Measurements from ENCODE around the gene SMAD6. TPM values are rescaled to one million over a fixed set of nuclear protein-coding genes. Genes with fewer than 3 reads are reported as not detected.

The SMAD6 gene
- polyA plus RNA-seq, 4 donors: 13.8 to 50.2 (median 26.8) TPM

DNA sequence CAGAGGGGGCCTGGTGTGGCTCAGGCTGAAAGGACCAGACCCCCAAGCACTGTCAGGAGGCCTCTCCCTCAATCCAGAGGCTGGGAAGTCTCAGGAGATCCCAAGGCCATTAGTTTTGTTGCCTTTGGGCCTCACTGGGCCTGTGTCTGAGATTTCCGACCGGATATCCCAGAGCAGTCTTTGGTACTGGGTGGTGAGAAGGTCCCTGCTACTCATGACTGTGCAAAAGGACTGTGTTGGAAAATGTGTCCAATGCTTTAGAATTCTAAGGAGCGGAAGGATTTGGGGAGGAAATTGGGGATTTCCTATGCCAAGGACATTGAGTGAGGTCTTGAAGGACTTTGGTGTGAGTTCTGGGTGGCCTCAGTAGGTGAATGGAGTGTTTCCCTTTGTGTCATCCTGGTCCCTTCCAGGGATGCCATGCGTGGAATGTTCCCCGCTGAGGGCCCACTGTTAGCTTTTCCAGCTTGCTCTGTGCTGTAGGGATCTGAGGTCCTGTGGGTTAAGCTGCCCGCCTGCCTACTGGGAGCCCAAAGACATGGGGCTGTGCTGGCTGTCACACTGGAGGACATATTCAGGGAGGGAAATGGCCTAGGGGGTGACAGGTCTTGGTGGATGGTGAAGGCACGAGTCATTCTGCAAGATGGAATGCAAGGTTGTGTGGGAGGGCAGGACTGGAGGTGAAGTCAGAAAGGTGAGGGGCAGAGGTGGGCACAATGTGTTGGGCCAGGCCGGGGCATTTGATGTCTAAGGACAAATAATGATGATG lies 16.4 kb downstream of the SMAD6 start:
- DNase-seq (ENCODE audit: low read depth in 4 of 4, low spot score in 3 of 4): no peak

GRCh38 chr15:66719471-66719870 lies 17.4 kb downstream of the SMAD6 start:
- no peak for DNase-seq (ENCODE audit: low read depth in 4 of 4, low spot score in 3 of 4)

GRCh38 chr15:66720206-66721010 lies 18.4 kb downstream of the SMAD6 start:
- DNase-seq (ENCODE audit: low read depth in 4 of 4, low spot score in 3 of 4): no peak

DNA sequence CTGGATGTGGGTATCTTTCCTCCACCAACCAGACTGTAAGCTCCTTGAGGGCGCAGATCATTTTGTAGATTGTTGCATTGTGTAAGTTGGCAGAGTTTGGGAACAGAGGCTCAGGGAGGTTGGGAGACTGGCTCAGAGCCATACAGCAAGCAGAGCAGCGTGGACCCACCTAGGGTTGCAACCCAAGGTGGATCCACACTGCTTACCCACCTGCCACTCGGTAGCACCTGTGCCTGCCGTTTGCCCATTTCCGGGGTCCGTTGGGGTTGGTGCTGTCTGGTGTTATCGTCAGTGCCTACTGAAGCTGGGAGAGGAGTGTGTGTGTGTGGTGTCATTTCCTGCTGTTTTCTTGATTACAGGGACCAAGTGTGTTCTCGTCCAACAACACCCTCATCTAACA lies 19.0 kb downstream of the SMAD6 start:
- no peak for DNase-seq (ENCODE audit: low read depth in 4 of 4, low spot score in 3 of 4)

GRCh38 chr15:66721501-66721937 lies 19.5 kb downstream of the SMAD6 start:
- no peak for DNase-seq (ENCODE audit: low read depth in 4 of 4, low spot score in 3 of 4)

DNA sequence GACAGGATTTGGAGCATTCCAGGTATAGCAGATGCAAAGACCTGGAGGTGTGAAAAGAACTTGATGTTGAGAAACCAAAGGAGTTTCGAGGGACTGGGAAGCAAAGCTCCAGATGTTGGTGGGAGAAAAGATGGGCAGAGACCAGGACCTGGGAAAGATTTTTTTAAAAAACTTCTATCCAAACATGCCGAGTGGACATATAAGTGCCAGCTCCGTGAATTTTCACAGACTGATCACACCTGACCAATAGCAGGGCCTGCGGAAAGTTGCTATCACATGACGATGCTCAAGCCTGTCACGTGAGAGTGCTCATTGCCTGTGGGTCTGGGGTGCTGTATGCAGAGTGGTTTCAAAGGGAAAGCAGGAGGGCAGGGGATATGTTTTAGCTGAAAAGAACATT lies 19.9 kb downstream of the SMAD6 start:
- DNase-seq (ENCODE audit: low read depth in 4 of 4, low spot score in 3 of 4): no peak

DNA sequence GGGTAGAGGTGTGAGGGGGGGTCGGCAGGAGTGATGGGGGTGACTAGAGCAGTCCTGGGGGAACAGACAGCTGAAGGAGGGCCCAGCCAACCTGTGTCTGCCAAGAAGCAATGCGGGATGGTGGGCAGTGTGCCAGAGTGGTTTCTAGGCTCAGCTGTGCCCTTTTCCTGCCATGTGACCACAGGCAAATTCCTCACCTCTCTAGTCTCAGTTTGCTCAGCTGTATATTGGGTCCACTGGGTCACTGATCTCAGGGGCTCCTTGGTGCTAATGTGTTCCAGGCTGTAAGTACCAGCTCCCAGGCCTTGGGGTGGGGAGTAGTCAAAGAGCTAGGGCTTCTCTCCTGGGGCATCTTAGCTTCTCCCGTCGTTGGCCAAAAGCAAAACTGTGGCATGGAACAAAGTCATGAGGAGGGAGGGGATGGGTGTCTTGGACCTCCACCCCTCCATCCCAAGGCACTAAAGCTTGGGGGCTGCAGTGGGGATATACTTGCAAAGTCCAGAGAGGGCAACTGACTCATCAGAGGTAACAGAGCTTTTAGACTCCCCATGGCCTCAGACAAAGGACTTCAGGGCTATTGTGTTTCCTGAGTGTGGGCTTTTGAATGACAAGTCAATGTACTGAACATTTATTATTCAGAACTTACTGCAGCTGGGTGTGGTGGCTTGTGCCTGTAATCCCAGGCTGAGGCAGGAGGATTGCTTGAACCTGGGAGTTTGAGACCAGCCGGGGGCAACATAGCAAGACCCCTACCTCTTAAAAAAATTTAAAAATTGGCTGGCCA lies 20.9 kb downstream of the SMAD6 start:
- DNase-seq (ENCODE audit: low read depth in 4 of 4, low spot score in 3 of 4): no peak

DNA sequence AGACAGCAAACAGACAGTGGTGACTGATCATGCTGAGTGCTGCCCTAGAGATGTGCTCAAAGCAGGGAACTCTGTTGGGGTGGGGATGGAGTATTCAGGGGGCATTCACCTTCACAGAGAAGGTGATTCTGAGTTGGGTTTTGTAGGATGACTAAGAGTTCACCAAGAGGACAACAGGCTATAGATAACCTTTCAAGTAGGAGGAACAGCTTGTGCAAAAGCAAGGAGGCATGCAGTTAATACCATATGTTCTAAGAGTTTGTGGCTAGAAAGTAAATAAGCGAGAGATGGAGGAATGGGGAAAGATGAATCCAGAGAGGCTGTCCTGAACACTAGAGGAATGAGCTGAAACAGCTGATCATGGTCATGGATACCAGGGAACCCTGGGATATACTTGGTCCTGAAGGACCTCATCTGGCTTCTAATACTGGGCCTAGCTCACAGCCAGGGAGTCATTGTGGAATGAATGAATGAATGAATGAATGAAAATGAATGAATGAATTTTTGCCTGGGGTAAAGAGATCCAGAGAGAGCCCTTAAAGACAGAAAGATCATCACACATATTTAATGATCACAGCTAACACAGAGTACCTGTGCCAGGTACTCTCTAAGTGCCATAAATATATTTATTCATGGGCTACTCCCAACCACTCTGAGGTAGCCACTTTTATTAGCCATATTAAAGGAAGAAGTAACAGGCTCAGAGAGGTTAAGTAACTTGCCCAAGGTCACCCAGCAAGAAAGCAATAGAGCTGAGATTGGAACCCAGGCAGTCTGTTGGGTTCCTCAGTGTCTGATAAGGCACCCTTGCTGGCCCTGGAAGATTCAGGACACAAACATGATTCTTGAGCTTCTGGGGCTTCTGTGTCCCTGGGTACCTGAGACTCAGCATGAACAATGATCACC lies 22.0 kb downstream of the SMAD6 start:
- no peak for DNase-seq (ENCODE audit: low read depth in 4 of 4, low spot score in 3 of 4)

- DNase-seq (ENCODE audit: low read depth in 4 of 4, low spot score in 3 of 4): no peak
Measured at GRCh38 chr15:66724732-66725463, 22.9 kb downstream of the SMAD6 start.

DNA sequence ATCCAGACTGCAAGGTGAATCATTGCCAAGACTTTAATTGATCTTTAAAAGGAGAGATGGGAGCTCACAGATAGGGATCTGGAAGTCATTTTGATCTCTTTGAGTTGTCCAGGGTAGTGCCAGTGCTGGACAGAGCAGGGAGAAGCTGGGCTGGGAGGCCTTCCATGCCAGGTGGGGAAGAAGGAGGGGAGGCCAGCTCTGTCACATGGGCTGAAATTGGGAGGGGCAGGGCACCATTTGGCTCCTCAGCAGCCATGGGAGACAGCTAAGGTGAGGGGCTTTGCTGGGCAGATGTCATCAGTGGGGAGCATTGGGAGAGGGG lies 23.4 kb downstream of the SMAD6 start:
- DNase-seq (ENCODE audit: low read depth in 4 of 4, low spot score in 3 of 4): no peak

DNA sequence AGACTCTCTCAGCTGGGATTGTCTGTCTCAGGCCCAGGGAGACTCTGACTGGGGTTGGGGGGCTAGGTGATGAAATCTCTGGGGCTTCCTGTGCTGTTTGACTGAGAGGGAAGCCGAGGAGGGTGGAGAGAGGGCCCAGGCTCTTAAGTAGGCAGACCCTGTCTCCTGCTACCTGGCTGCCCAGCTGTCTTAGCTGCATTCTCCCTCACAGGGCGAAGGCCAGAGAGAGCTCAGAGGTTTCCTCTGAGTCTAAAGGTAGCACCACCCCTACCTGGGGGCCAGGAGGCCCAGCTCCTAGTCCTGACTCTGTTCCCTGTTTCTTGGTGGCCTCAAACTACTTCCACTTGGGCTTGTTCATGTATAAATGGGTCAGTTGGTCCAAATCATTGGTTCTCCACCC lies 24.4 kb downstream of the SMAD6 start:
- no peak for DNase-seq (ENCODE audit: low read depth in 4 of 4, low spot score in 3 of 4)

- DNase-seq (ENCODE audit: low read depth in 4 of 4, low spot score in 3 of 4): peak in 1 of 4 donors; percentile 77
Measured at GRCh38 chr15:66729331-66729951, 27.4 kb downstream of the SMAD6 start.

DNA sequence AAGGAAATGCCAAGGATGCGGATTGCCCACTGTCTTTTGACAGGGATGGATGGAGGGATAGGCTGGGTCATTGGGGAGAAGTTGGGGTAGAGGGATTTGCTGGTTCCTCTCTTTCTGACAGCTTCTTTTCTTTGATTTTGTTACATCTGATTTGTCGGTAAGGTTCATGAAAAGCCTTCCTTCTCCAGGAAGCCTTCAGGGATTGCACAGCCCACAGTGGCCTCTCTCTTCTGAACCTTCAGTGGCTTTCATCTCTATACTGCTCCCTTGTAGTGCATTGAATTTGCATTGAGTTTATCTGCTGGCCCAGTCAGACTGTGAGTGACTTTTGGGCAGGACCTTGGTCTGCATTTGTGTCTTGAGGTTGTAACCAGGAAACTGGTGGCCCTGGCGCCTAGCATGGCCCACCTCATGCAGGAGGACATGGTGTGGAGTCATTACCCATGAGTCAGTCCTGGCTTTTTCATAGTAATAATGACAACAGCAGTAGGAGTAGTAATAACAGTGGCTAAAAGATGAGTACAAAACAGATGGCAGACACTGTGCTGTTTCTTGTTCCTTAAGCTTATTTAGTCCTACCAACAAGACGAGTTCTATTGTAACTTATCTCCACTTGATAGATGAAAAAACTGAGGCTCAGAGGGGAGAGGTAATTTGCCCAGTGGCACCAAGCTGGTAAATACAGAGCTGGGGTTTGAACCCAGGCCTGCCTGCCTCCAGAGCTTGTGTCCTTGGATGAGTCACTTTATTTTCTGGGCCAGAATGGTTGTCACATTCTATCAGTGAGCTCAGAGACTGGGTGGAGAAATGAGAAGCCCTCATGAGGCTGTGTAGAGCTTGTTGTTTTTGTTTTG lies 28.4 kb downstream of the SMAD6 start:
- no peak for DNase-seq (ENCODE audit: low read depth in 4 of 4, low spot score in 3 of 4)

GRCh38 chr15:66733976-66734375 lies 31.9 kb downstream of the SMAD6 start:
- DNase-seq (ENCODE audit: low read depth in 4 of 4, low spot score in 3 of 4): no peak

DNA sequence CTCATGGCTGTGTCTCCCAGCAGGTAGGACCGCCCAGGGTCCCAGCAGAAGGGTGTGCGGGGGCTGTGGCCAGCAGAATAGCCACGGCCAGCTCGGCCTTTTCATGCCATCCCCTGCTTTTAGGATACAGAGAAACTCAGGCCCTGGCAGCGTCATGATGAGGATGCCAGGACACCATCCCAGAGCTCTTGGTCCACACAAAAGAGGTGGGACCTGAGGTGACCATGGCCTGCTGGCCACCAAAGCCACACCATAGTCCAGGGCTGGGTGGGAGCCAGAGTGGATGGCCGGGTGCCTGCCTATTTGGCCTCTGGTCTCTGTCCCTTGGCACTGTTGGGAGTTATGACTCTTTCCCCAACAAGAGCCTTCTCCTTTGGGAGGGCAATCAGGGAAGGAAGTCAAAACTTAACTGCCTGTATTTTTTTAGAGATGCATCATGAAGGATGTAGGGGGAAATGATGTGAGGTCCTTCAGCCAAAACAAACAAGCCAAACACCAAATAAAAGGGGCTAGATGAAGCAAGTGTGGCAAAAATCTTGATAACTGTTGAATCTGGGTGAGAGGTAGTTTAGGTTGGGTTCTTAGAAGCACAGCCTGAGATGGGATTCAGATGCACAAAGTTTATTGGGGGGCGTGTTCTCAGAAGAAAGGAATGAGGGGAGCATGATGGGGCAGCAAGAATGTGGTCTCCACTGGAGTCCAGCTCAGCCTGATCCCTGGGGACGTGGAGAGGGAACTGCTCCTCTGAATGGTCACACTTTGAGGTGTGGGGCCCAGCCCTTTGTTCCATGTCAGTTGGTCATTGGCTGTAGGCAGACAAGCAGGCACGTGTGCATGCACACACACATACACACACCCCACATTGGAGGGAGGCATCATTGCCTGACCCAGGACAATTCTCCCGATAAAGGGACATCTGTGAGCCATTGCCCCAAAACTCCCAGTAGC lies 33.2 kb downstream of the SMAD6 start:
- DNase-seq (ENCODE audit: low read depth in 4 of 4, low spot score in 3 of 4): no peak

GRCh38 chr15:66735909-66736305 lies 33.9 kb downstream of the SMAD6 start:
- no peak for DNase-seq (ENCODE audit: low read depth in 4 of 4, low spot score in 3 of 4)

Data from left renal pelvis (tissue), 4 donors.